Colonic mucosa (tissue), 4 donors: Measurements from ENCODE around the gene SHISA3. TPM values are rescaled to one million over a fixed set of nuclear protein-coding genes. Genes with fewer than 3 reads are reported as not detected.

Experiments used
- DNase-seq: peaks from one replicate; pipeline ENCODE4 v3.0.0-alpha.2; 2020
- H3K27ac ChIP-seq: fragments of 200-600 bp; one replicate; pipeline ENCODE4 v1.8.0; 2021
- H3K27me3 ChIP-seq: fragments of 200-600 bp; one replicate; pipeline ENCODE4 v1.8.0; 2021
- H3K36me3 ChIP-seq: fragments of 200-600 bp; one replicate; pipeline ENCODE4 v1.8.0; 2021
- H3K4me1 ChIP-seq: fragments of 200-600 bp; one replicate; pipeline ENCODE4 v1.8.0; 2021; ENCODE audit warnings: mild to moderate bottlenecking
- H3K4me3 ChIP-seq: fragments of 200-600 bp; one replicate; pipeline ENCODE4 v1.8.0; 2021
- H3K9ac ChIP-seq, 2 donors: one replicate each; pipeline ENCODE4 v1.7.0; 2013; ENCODE audit warnings: control low read depth in 2 of 2, low read depth in 2 of 2, low read length in 2 of 2
- H3K9me3 ChIP-seq: fragments of 200-600 bp; one replicate; pipeline ENCODE4 v1.8.0; 2021
- CTCF ChIP-seq: fragments of 200-600 bp; IDR thresholded peaks from one replicate; pipeline ENCODE4 v1.8.0; 2022; ENCODE audit warnings: antibody characterized with exemption, mild to moderate bottlenecking
- intact Hi-C: fragments of 100-400 bp; cut with DNase I; formaldehyde crosslinking; loops from one replicate; pipeline ENCODE4 v1.14.1; 2022
- total RNA-seq, 2 donors: library from RNA; stranded (reverse); fragmentation: NEBNext Ultra II Directional in 1 of 2; extraction: Animal tissue kit (Norgen Biotek cat#: 25700) in 1 of 2; gene quantifications; one replicate each; pipeline ENCODE4 v1.2.1, GENCODE V29; 2021
- donor health status: healthy.
- donor health status: DM: no; HTN: no; CAD: no.
- donor health status: DM: no; HTN: no; CAD: no.

SHISA3 gene
- total RNA-seq, 2 donors from 2014 or later: 0.86 to 1.1 TPM

- Histone ChIP-seq H3K27me3 (no peaks in the 10 kb centered on the region), H3K4me1 (no peaks in the 10 kb centered on the region), H3K9me3 (no peaks in the 10 kb centered on the region), H3K4me3 (no peak overlapping the region), H3K36me3 (no peaks in the 10 kb centered on the region), H3K9ac (no peak overlapping the region), H3K27ac (no peak overlapping the region)
- no peak for DNase-seq
- TF ChIP-seq CTCF: no peak
- intact Hi-C loops: no loop called here
Observed at GRCh38 chr4:42420140-42420539, 22.9 kb downstream of the SHISA3 start.

GRCh38 chr4:42425146-42426065 is 28.1 kb downstream of the SHISA3 start:
- Histone ChIP-seq H3K27ac (no peak overlapping the region), H3K36me3 (no peaks in the 10 kb centered on the region), H3K4me3 (no peak overlapping the region), H3K9me3 (no peaks in the 10 kb centered on the region), H3K4me1 (no peaks in the 10 kb centered on the region), H3K27me3 (no peaks in the 10 kb centered on the region), H3K9ac (no peak overlapping the region)
- TF ChIP-seq CTCF: no peak
- intact Hi-C loops: no loop called here
- DNase-seq: no peak

GRCh38 chr4:42428036-42428435 is 30.7 kb downstream of the SHISA3 start:
- Histone ChIP-seq H3K27me3 (no peaks in the 10 kb centered on the region), H3K4me1 (no peaks in the 10 kb centered on the region), H3K9me3 (no peaks in the 10 kb centered on the region), H3K27ac (no peak overlapping the region), H3K4me3 (no peak overlapping the region), H3K9ac (no peak overlapping the region), H3K36me3 (no peaks in the 10 kb centered on the region)
- TF ChIP-seq CTCF: no peak
- intact Hi-C loops: no loop called here
- no peak for DNase-seq

GRCh38 chr4:42436928-42437565 is 39.8 kb downstream of the SHISA3 start:
- DNase-seq: no peak
- H3K4me3 ChIP-seq: no peak overlapping the region
- no peaks in the 10 kb centered on the region for H3K36me3 ChIP-seq
- no peaks in the 10 kb centered on the region for H3K4me1 ChIP-seq
- intact Hi-C loops: no loop called here
- no peaks in the 10 kb centered on the region for H3K27me3 ChIP-seq
- no peaks in the 10 kb centered on the region for H3K9me3 ChIP-seq
- no peak overlapping the region for H3K27ac ChIP-seq
- no peak for TF ChIP-seq CTCF
- H3K9ac ChIP-seq: no peak overlapping the region

GRCh38 chr4:42440083-42440482 is 42.8 kb downstream of the SHISA3 start:
- Histone ChIP-seq H3K27ac (no peak overlapping the region), H3K4me1 (no peaks in the 10 kb centered on the region), H3K9ac (no peak overlapping the region), H3K27me3 (no peaks in the 10 kb centered on the region), H3K4me3 (no peak overlapping the region), H3K9me3 (no peaks in the 10 kb centered on the region), H3K36me3 (no peaks in the 10 kb centered on the region)
- intact Hi-C loops: no loop called here
- no peak for TF ChIP-seq CTCF
- DNase-seq: no peak
